Tibial nerve (tissue), 4 donors: ENCODE data around the gene ZNF280B.

Source experiments
- CTCF ChIP-seq, 5 experiments: fragments of 200-600 bp in 3 of 5; fragments of 450-650 bp in 2 of 5; sonication (generic) in 3 of 5; IDR thresholded peaks; one replicate each; pipeline ENCODE4 v1.5.1; 2016 to 2019; ENCODE audit warnings: antibody characterized with exemption in 5 of 5, mild to moderate bottlenecking in 3 of 5, moderate library complexity in 2 of 5
- EP300 ChIP-seq, 2 donors: sonication (generic); formaldehyde crosslinking; IDR thresholded peaks; one replicate each; pipeline ENCODE4 v1.6.1; 2017; ENCODE audit warnings: antibody characterized with exemption in 2 of 2, mild to moderate bottlenecking in 1 of 2

- TF ChIP-seq EP300 (IDR thresholded peaks at IDR 0.05) (no peak), CTCF (IDR thresholded peaks at IDR 0.05) (no peak)
Measured at GRCh38 chr22:22552630-22553029, 44.1 kb upstream of the ZNF280B start.
